Activated T-cell treated with anti-CD3 and anti-CD28 coated beads for 48 hours (primary cell): ENCODE measurements around the gene NPVF.

ENCODE experiments used
- DNase-seq: peaks from one replicate; pipeline ENCODE4 v3.0.0-alpha.2; 2020; ENCODE audit warnings: low read depth

Gene NPVF

GRCh38 chr7:25228386-25228785 is at the start of gene NPVF:
NPVF (minus strand) TSS chr7:25228486; CDS start chr7:25228439, 47 bp downstream.
- no peak for DNase-seq

- DNase-seq: no peak
Observed at GRCh38 chr7:25272265-25272664, 44.0 kb upstream of the NPVF start.

- no peak for DNase-seq
Observed at GRCh38 chr7:25263337-25263736, 35.1 kb upstream of the NPVF start.

GRCh38 chr7:25262586-25262985 is 34.3 kb upstream of the NPVF start:
- DNase-seq: no peak

- no peak for DNase-seq
Observed at GRCh38 chr7:25261545-25262140, 33.4 kb upstream of the NPVF start.

GRCh38 chr7:25260862-25261494 is 32.7 kb upstream of the NPVF start:
- no peak for DNase-seq

GRCh38 chr7:25259487-25260243 is 31.4 kb upstream of the NPVF start:
- peak; percentile 36 for DNase-seq

GRCh38 chr7:25256333-25256819 is 28.1 kb upstream of the NPVF start:
- DNase-seq: no peak

GRCh38 chr7:25255611-25256332 is 27.5 kb upstream of the NPVF start:
- no peak for DNase-seq

- DNase-seq: no peak
Observed at GRCh38 chr7:25254604-25255003, 26.3 kb upstream of the NPVF start.

GRCh38 chr7:25253714-25254113 is 25.4 kb upstream of the NPVF start:
- no peak for DNase-seq

- DNase-seq: no peak
Observed at GRCh38 chr7:25250386-25250785, 22.1 kb upstream of the NPVF start.

- DNase-seq: no peak
Observed at GRCh38 chr7:25249772-25250171, 21.5 kb upstream of the NPVF start.

- no peak for DNase-seq
Observed at GRCh38 chr7:25246306-25246705, 18.0 kb upstream of the NPVF start.

GRCh38 chr7:25244254-25245033 is 16.2 kb upstream of the NPVF start:
- DNase-seq: no peak

- DNase-seq: no peak
Observed at GRCh38 chr7:25242678-25243077, 14.4 kb upstream of the NPVF start.

- no peak for DNase-seq
Observed at GRCh38 chr7:25240896-25241295, 12.6 kb upstream of the NPVF start.

- DNase-seq: no peak
Observed at GRCh38 chr7:25240340-25240739, 12.1 kb upstream of the NPVF start.

GRCh38 chr7:25239888-25240287 is 11.6 kb upstream of the NPVF start:
- no peak for DNase-seq

GRCh38 chr7:25238066-25238725 is 9.9 kb upstream of the NPVF start:
- no peak for DNase-seq

- DNase-seq: no peak
Observed at GRCh38 chr7:25235471-25235870, 7.2 kb upstream of the NPVF start.
